ENCODE results near the gene OPCML.

DNA sequence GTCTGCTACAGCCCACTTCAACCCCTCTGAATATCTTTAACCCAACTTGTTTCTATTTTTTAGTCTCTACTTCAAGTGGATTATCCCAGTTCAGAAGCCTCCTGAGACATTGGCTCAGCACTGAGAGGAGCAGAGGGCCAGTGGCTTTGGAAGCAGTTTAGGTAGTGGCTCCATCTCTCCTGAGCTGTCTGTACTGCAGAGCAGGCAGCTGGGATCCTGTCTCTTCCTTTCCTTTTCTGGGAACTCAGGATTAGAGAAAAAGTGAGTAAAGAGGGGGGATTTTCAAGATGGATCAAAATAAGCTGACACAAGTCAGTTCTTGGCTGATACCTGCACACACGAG lies 512.0 kb downstream of the OPCML start:
- TF ChIP-seq, protein P1, sequence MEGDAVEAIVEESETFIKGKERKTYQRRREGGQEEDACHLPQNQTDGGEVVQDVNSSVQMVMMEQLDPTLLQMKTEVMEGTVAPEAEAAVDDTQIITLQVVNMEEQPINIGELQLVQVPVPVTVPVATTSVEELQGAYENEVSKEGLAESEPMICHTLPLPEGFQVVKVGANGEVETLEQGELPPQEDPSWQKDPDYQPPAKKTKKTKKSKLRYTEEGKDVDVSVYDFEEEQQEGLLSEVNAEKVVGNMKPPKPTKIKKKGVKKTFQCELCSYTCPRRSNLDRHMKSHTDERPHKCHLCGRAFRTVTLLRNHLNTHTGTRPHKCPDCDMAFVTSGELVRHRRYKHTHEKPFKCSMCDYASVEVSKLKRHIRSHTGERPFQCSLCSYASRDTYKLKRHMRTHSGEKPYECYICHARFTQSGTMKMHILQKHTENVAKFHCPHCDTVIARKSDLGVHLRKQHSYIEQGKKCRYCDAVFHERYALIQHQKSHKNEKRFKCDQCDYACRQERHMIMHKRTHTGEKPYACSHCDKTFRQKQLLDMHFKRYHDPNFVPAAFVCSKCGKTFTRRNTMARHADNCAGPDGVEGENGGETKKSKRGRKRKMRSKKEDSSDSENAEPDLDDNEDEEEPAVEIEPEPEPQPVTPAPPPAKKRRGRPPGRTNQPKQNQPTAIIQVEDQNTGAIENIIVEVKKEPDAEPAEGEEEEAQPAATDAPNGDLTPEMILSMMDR (IDR thresholded peaks at IDR 0.05; ENCODE audit: low read depth, low read length, poor library complexity, severe bottlenecking), result no peak
- no peak for TF ChIP-seq EZH2phosphoT487 (IDR thresholded peaks at IDR 0.05; ENCODE audit: borderline replicate concordance, low read length)

Measured in DOHH2 (cell line).